ENCODE measurements around the gene EVPL.
"Not testable (repeated sequence)": the region's sequence is repeated elsewhere in the genome, so short reads cannot be mapped to it uniquely, and the experiment has no call there.

EVPL gene

DNA sequence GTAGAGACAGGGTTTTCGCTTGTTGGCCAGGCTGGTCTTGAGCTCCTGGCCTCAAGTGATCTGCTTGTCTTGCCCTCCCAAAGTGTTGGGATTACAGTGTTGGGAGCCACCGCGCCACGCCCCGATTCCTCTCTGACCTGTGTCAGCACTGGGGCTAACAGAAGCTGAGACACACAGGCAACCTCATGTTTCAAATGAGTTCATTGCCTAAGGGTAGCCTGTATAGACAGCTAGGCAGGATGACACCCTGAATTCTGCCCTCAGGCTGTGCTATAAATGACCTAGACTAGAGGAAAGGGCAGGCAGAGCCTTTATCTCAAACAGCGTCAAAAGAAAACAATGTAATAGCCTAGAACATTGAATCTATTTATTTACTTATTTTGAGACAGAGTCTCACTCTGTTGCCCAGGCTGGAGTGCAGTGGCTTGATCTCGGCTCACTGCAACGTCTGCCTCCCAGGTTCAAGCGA, 28.7 kb downstream of the EVPL start:
- DNase-seq (ENCODE audit: low read depth in 3 of 3): no peak

DNA sequence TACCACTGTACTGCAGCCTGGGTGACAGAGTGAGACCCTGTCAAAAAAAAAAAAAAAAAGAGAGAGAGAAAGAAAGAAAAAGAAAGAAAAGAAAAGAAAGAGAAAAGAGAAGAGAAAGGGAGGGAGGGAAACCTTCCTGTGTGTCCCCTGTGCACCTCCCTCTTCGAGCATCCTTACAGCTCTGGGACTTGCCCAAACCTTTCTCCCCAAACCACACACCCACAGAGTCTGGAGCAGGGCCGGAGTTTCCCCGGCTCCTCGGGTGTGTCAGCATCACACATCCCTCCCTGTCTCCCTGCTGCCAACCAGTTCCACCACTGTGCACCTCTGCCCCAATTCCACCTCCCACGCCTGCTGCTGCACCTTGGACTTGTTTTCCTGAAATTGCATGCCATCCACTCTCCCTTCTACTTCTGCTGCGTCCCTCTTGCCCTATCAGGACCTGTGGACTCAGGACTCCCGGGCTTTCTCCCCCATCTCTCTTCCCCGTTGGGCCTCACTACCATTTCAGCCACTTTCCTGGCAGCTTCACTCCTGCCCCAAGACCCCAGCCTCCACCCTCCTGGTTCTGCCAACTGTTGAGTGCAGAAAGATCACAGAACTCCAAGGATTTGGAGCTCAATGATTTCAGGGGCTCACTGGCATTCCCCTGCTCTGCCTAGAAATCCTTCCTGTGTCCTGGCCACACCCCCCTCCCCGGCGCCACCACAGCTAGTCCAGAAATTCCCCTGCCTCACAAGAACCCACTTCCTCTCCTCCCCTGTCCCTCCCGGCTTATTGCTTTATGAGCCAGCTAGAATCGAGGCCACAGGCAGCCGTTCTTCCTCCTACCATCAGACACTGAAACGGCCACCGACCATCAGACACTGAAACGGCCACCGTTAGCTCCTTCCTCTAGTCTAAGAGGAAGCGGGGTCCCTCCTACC, 30.2 kb downstream of the EVPL start:
- DNase-seq (ENCODE audit: low read depth in 3 of 3): peak in 1 of 3 experiments; percentile 51

DNA sequence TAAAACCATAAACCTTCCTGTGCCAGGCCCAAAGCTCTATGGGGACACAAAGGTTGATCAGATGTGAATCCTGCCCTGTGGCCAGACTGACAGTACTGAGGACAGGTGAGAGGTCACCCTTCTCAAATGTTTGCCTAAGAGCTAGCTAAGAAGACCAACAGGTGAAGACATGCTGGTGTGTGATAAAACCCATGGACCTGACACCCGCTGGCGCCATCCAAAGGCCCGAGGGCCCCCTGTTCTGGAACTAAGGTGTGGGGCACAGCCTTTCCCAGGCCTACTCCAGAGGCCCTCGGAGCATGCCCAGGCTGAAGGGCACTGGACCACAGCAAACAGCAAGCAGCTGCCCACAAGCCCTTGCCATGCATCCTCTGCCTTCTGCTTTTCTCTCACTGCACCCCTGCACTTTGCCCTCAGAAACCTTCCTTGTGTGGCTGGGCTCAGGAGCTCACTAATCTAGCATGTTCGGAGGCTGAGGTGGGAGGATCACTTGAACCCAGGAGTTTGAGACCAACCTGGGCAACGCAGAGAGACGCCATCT, 31.7 kb downstream of the EVPL start:
- DNase-seq (ENCODE audit: low read depth in 3 of 3): no peak

DNA sequence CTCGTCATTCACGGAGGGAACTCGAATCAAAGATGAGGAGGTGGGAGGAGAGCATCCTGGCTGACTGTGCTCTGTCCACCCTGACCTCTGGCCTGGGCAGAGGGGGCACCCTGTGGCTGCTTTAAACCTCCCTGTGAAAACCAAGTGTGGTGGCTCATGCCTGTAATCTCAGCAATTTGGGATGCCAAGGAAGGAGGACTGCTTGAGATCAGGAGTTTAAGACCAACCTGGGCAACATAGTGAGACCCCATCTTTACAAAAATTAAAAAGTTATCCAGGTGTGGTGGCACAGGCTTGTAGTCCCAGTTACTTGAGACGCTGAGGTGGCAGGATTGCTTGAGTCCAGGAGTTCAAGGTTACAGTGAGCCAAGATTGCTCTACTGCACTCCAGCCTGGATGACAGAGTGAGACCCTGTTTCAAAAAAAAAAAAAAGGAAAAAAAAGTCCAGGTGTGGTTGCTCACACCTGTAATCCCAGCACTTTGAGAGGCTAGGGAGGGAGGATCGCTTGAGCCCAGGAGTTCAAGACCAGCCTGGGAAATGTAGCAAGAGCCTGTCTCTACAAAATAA, 32.2 kb downstream of the EVPL start:
- DNase-seq (ENCODE audit: low read depth in 3 of 3): no peak

DNA sequence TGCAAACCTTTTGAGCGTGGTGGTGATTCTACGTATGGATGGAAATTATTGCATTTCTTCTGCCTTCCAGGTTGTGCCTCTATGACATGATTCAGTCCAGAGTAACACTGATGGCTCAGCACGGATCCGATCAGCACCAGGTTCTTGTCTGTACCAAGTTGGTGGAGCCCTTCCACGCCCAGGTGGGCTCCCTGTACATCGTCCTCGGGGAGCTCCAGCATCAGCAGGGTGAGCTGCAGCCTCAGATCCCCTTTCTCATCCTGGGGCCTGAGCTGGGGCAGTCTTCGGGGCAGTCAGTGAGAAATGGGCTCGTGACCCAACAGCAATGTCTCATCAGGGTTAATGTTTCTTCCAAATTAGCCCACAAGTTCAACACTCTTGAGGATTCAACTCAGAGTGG, 35.7 kb downstream of the EVPL start:
- DNase-seq (ENCODE audit: low read depth in 3 of 3): no peak

DNA sequence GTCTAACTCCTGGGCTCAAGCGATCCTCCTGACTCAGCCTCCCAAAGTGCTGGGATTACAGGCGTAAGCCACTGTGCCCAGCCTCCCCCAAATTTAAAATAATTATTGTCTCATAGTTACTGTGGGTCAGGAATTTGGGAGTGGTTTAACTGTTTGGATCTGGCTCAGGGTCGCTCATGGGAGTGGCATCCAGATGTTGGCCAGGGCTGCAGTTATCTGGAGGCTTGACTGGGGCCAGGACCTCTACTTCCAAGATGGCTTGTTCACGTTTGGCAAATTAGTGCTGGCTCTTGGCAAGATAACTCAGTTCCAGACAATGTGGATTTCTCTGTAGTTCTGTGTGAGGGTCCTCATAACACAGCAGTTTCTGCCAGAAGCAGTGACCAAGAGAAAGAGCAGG, 40.1 kb downstream of the EVPL start:
- DNase-seq (ENCODE audit: low read depth in 3 of 3): no peak

DNA sequence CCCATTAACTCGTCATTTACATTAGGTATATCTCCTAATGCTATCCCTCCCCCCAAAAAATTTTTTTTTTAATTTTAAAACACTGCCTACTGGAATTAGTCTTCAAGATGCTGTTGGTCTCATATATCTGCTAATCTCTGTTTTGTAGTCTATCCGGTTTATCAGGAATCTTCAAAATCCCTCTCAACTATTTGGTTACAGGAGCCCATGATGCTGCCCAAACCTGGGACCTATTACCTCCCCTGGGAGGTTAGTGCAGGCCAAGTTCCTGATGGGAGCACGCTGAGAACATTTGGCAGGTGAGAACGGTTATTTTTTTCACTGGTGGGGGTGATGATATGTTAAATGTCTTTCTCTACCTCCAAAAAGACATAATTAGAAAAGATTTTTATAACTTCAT, 41.1 kb downstream of the EVPL start:
- DNase-seq (ENCODE audit: low read depth in 3 of 3): no peak

DNA sequence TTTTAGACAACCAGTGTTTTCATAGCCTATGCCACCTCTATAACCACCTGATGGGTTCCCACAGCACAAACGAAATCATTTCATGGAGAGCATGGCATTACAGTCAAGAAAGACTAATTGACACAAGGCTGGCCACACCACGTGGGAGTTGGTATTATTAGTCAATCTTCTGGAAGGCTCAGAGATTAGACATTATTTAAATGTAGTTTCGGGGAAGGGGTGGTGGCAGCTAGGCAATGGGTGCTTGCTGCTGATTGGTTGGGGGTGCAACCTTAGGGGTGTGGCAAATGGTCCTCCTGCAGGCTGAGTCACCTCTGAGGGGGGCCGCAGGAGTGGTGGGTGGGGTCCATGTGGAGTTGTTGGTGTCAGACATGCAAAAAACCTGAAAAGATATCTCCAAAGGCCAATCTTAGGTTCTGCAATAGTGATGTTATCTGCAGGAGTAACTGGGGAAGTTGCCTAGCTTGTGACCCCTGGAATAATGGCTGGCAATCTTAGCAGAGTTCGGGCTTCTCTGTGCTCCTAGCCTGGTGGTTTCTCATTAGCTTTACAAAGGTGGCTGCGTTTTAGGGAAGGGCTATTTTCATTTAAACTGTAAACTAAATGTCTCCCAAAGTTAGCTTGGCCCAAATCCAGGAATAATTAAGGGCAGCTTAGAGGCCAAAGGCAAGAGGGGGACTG, 43.5 kb downstream of the EVPL start:
- DNase-seq (ENCODE audit: low read depth in 3 of 3): no peak

DNA sequence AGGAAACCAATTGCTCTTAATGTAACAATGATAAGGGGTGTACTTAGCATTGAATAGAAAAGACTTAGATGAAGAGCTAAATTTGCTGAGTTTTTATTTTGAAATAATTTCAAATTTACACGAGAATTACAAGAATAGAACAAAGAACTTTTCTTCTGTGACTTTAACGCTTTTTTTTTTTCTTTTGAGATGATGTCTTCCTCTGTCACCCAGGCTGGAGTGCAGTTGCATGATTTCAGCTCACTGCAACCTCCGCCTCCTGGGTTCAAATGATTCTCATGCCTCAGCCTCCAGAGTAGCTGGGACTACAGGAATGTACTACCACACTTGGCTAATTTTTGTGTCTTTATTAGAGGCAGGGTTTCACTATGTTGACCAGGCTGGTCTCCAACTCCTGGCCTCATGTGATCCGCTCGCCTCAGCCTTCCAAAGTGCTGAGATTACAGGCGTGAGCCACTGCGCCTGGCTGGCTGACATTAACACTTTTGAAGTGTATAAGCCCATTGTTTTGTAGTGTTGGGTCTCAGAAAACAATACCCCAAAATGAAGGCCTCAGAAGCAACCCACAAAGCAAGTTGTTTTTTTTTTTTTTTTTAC, 46.0 kb downstream of the EVPL start:
- DNase-seq (ENCODE audit: low read depth in 3 of 3): no peak

DNA sequence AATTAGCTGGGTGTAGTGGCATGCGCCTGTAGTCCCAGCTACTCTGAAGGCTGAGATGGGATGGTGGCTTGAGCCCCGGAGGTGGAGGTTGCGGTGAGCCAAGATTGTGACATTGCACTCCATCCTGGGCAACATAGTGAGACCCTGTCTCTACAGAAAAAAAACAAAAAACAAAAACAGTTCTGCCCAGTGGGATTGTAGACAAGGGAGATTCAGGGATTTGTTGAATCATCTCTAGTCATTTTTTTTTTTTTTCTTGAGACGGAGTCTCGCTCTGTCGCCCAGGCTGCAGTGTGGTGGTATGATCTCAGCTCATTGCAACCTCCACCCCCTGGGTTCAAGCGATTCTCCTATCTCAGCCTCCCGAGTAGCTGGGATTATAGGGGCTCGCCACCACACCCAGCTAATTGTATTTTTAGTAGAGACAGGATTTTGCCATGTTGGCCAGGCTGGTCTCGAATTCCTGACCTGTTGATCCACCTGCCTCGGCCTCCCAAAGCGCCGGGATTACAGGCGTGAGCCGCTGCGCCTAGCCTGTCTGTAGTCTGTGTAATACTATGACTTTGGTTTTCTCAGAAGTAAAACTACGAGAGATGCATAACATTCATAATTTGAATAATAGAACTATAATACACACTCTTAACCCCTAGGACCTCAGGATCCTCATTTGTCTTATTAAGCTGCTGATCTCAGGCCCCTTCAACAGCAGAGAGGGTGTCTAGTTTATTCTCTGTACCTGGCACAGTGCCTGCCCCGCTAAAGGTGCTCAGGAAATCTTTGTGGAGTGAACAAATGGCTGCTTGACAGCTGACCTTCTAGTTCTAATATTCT, 46.7 kb downstream of the EVPL start:
- no peak for DNase-seq (ENCODE audit: low read depth in 3 of 3)

DNA sequence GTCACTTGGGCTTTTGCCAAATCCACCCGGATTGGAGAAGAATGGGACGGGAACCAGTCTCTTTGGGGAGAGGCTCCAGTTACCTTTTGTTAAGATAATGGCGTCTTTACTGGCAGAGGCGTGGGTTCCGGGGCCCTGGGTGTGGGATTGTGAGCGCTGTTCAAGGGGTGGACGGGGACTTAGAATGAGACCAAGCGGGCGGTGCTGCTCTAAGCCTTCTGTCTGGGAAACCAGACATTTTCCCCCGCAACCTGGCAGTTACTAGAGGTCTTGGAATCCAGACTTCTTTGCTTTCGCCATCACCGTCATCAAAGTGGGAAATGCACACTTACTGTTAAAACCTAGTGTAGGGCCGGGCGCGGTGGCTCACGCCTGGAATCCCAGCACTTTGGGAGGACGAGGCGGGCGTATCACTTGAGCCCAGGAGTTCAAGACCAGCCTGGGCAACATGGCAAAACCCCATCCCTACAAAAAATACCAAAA, 47.4 kb downstream of the EVPL start:
- DNase-seq (ENCODE audit: low read depth in 3 of 3): no peak

DNA sequence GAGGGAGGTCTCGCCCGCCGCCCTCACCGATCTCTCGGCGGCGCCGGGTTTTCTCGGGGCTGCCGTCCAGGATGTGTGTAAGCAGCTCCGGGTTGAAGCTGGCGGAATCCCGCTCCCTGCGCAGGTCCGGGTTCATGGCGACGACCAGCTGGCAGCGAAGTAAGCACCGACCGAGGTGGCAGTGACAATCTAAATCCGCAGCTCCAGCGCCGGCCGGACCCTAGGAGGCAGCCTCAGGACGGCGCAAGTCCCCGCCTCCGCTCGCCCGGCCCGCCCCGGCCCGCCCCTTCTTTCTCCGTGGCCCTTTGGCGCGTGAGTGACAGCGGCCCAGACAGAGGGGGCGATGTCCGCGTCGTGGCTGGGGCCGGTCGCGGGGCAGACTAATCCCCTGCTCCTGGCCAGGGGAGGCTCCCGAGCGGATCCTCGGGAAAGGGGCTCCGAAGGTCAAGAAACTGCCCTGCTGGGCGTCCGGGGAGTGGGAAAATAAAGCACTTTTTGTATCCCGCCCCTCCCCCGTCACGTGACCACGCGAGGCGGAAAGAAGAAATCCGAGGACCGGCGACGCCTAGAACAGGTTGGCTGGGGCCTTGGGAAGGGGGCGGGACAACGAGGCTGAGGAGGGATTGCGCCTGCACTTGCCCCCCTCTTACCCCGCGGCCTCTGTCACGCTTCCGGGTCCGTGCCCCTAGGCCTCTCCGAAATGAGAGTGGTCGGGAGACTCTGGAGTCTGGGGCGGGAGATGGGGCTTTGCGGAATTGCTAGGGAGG, 48.0 kb downstream of the EVPL start, which contains the start of the genes ACOX1 and TEN1:
Gene ACOX1 (minus strand): TSS at position 229 of the 767 bp plus-strand sequence. CDS start 93 bp downstream, at position 136.
Gene TEN1 (plus strand): TSS at position 303 of the 767 bp plus-strand sequence. CDS start 6,953 bp downstream, outside the sequence.
- peak; percentile 93 to 97 (median 95) for DNase-seq (ENCODE audit: low read depth in 3 of 3)

DNA sequence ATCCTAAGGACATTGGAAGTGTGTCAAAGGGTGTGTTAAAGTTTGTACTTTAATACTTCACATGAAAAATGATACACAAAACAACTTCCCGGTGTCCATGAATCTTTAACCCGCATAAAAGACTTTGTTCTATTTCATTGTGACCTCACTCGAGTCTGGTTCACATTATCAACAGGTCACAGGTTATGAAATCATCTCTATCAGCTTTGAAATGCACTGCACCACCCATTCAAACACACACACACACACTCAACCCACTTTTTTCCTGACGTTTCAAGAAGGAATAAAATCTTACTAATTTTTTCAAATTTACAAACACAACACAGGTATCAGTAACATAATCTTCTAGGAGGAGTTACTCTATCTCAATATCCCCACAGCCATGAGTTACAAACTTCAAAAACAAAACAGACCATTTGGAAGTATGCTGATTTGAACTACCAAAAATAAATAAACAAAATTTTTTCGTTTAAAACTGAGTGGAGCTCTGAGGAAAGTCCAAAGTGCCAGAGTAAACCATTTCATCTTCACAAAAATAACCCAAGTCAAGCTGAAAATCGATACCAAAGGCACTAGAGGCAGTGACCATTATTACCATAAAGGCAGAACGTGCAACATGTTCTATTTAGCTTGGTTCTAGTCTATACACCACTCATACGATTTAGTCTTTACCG, 50.8 kb downstream of the EVPL start:
- DNase-seq (ENCODE audit: low read depth in 3 of 3): no peak

DNA sequence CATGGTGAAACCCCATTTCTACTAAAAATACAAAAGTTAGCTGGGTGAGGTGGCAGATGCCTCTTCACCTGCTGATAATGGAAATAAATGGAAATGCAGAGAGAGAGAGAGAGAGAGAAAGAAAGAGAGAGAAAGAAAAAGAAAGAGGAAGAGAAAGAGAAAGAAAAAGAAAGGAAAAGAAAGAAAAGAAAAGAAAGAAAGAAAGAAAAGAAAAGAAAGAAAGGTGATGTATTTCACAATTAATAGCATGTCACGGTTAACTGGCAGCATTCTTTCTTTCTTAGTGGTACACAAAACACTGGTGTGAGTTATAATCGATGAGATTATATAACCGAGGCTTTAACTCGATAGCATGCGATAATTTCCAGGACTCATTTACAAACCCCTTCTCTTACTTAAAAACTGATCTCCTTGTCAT, 51.3 kb downstream of the EVPL start:
- no peak for DNase-seq (ENCODE audit: low read depth in 3 of 3)

DNA sequence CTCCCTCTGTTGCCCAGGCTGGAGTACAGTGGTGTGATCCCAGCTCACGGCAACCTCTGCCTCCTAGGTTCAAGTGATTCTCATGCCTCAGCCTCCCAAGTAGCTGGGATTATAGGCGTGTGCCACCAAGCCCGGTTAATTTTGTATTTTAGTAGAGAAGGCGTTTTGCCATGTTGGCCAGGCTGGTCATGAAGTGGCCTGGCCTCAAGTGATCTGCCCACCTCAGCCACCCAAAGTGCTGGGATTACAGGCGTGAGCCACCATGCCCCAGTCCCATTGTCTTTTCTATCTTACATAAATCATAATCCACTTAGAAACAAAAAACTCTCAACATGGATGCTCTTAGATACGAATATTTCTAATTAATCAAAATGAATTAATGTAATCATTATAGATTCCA, 51.9 kb downstream of the EVPL start:
- not testable (repeated sequence) for DNase-seq (ENCODE audit: low read depth in 3 of 3)

DNA sequence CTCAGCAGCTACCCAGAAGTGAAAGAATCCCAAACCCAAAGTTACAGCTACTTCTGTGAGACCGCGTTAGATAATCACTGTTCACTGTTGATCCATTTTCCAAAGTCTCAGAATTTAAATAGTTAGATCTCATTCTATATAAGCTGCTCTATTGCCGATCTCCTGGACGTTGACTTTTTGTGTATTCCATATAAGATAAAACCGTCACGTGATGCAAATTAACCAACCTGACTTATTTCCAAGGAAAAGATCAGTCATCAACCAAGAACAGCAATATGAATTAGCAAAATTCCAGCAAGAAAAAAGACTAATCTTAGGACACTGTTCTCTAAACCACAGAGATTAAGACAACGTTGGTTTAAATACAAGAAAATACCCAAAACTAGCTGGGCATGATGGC, 56.5 kb downstream of the EVPL start:
- no peak for DNase-seq (ENCODE audit: low read depth in 3 of 3)

DNA sequence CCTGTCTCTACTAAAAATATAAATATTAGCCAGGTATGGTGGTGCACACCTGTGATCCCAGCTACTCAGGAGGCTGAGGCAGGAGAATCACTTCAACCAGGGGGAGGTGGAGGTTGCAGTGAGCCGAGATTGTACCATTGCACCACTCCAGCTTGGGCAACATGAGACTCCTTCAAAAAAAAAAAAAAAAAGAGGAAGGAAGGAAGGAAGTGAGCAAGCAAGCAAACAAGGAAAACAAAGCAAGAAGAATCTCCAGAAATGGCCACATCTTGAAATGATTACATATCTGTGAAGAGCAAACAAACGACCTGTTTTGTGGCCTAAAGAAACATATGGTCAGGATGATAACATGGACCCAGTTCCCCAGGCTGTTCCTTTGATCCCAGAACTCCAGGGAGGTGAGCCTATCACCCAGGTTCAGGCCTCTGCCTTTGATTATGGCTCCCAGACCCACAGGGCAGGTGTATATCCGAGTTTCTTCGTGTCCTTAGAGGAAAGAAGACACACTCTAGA, 57.0 kb downstream of the EVPL start:
- DNase-seq (ENCODE audit: low read depth in 3 of 3): no peak

DNA sequence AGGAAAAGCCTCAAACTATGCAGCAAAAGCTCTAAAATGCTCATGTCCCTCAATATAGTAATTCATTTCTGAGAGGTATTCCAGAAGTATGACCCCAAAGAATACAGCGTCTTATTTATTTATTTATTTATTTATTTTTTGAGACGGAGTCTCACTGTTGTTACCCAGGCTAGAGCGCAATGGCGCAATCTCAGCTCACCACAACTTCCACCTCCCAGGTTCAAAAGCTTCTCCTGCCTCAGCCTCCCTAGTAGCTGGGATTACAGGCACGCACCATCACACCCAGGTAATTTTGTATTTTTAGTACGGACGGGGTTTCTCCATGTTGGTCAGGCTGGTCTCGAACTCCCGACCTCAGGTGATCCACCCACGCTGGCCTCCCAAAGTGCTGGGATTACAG, 58.1 kb downstream of the EVPL start:
- DNase-seq (ENCODE audit: low read depth in 3 of 3): not testable (repeated sequence)

DNA sequence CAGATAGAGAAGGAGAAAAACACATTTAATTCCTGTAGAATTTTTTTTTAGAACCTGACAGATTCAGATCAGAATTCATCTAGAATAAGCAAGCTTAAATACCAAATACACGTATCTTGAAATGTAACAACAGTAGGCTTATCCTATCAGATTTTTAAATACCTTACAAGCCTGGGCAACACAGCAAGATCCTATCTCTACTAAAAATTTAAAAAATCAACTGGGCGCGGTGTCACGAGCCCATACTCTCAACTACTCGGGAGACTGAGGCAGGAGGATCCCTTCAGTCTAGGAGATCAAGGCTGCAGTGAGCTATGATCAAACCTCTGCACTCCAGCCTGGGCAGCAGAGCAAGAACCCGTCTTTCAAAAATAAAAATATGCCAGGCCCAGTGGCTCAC, 61.6 kb downstream of the EVPL start:
- DNase-seq (ENCODE audit: low read depth in 3 of 3): no peak

Data from stimulated activated CD4-positive, alpha-beta T cell treated with anti-CD3 and anti-CD28 coated beads, TNF-alpha, amount 100 ng/mL, for 24 hours (primary cell).